T-cell (primary cell): ENCODE results near the gene ZNF669. TPM values are rescaled to one million over a fixed set of nuclear protein-coding genes. Genes with fewer than 3 reads are reported as not detected.

Source experiments
- ATAC-seq, 4 experiments: fragments of 200-7000 bp in 3 of 4; fragments of 150-1000 bp in 1 of 4; cut with Tn5 transposase; replicated peaks in 1 of 4; 1 replicate in 3 of 4; 2 replicates in 1 of 4; pipeline ENCODE4 v1.10.0; 2021; ENCODE audit warnings: moderate library complexity in 3 of 4, mild to moderate bottlenecking in 2 of 4, moderate number of reproducible peaks in 1 of 4
- CTCF ChIA-PET, 2 donors: fragments of 300-600 bp; sonication (Branson Sonifier 250); formaldehyde crosslinking; loops; one replicate each; lab custom pipeline; 2022; ENCODE audit warnings: antibody characterized with exemption in 2 of 2; lab: Charles Lee
- POLR2A ChIA-PET, 2 donors: fragments of 300-600 bp; sonication (Branson Sonifier 250); formaldehyde crosslinking; loops; one replicate each; lab custom pipeline; 2022; ENCODE audit warnings: antibody characterized with exemption in 2 of 2; lab: Charles Lee
- DNase-seq, 35 experiments: peaks; one replicate each; pipeline versions ENCODE4 v3.0.0 to v3.0.0-alpha.2; 2013 to 2023
- H3K27ac ChIP-seq: one replicate; pipeline ENCODE4 v1.5.1; 2013; ENCODE audit warnings: low read length
- H3K27me3 ChIP-seq, 2 experiments: replicated peaks in 1 of 2; 1 replicate in 1 of 2; 2 replicates in 1 of 2; pipeline versions ENCODE4 v1.6.1 to v1.7.0; 2013; ENCODE audit warnings: low read length in 1 of 2, mixed read lengths in 1 of 2; ENCODE audit not compliant: control insufficient read depth in 2 of 2, insufficient read depth in 2 of 2; ENCODE audit errors: extremely low read depth in 1 of 2
- H3K36me3 ChIP-seq, 2 donors: 1 replicate in 1 of 2; 2 replicates in 1 of 2; pipeline versions ENCODE4 v1.6.1 to v1.7.0; 2013; ENCODE audit warnings: low read length in 1 of 2; ENCODE audit not compliant: control insufficient read depth in 2 of 2, insufficient read depth in 1 of 2; ENCODE audit errors: extremely low read depth in 1 of 2
- H3K4me1 ChIP-seq, 2 experiments: 1 replicate in 1 of 2; 2 replicates in 1 of 2; pipeline versions ENCODE4 v1.6.1 to v1.7.0; 2013; ENCODE audit warnings: low read length in 2 of 2, mixed read lengths in 1 of 2; ENCODE audit not compliant: insufficient read depth in 2 of 2, control insufficient read depth in 1 of 2; ENCODE audit errors: extremely low read depth in 1 of 2
- H3K4me3 ChIP-seq, 2 donors: 1 replicate in 1 of 2; 2 replicates in 1 of 2; pipeline versions ENCODE4 v1.5.1 to v1.7.0; 2013; ENCODE audit warnings: mild to moderate bottlenecking in 2 of 2, low read length in 1 of 2, moderate library complexity in 1 of 2; ENCODE audit not compliant: control insufficient read depth in 1 of 2; ENCODE audit errors: extremely low read depth in 1 of 2
- H3K9me3 ChIP-seq: 2 replicates; pipeline ENCODE4 v1.7.0; 2013
- H3K27ac Mint-ChIP-seq, 2 donors: one replicate each; pipeline ENCODE4 v1.8.0; 2020 to 2021; ENCODE audit warnings: mild to moderate bottlenecking in 2 of 2, mixed read lengths in 2 of 2
- H3K27me3 Mint-ChIP-seq, 2 donors: one replicate each; pipeline ENCODE4 v1.8.0; 2021 to 2022; ENCODE audit warnings: mixed read lengths in 2 of 2
- H3K36me3 Mint-ChIP-seq: one replicate; pipeline ENCODE4 v1.8.0; 2021; ENCODE audit warnings: mixed read lengths
- H3K4me1 Mint-ChIP-seq, 3 donors: one replicate each; pipeline ENCODE4 v1.8.0; 2020 to 2022; ENCODE audit warnings: mixed read lengths in 3 of 3, mild to moderate bottlenecking in 1 of 3
- H3K4me3 Mint-ChIP-seq, 3 donors: one replicate each; pipeline ENCODE4 v1.8.0; 2020 to 2022; ENCODE audit warnings: mild to moderate bottlenecking in 3 of 3, mixed read lengths in 3 of 3, moderate library complexity in 3 of 3
- H3K9me3 Mint-ChIP-seq, 3 donors: one replicate each; pipeline ENCODE4 v1.8.0; 2020 to 2022; ENCODE audit warnings: mixed read lengths in 3 of 3
- WGBS: methylation state at CpG from one replicate; pipeline ENCODE4 v1.1.5; 2013; ENCODE audit warnings: missing lambda C conversion rate; ENCODE audit not compliant: insufficient coverage; 5-methylcytosine and 5-hydroxymethylcytosine counted together
- total RNA-seq, 35 experiments: library from RNA in 6 of 35; stranded (reverse) in 6 of 35; fragments of 120-200 nt in 1 of 35; gene quantifications; one replicate each; pipeline versions ENCODE4 v1.2.1 to v1.2.4 and lab custom pipeline; 2013 to 2026

The ZNF669 gene
- total RNA-seq, 5 donors from 2014 or later (not counting 1 experiment from before 2014, with no cell fraction given): 11.0 to 13.7 (median 12.8) TPM

DNA sequence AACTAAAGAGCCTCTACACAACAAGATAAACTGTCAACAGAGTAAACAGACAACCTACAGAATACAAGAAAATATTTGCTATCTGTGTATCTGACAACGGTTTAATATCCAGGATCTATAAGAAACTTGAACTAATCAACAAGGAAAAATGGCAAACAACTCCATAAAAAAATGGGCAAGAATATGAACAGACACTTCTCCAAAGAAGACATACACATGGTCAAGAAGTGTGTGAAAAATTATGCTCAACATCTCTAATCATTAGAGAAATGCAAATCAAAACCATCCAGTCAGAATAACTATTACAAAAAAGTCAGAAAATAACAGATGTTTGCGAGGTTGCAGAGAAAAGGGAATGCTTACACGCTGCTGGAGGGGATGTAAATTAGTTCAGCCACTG, 33.5 kb downstream of the ZNF669 start:
- Mint-ChIP-seq H3K36me3 (peaks cover 32% of the 10 kb centered on the region), H3K4me1 (peaks cover 0 to 6% (median 4%) of the 10 kb centered on the region in 3 donors), H3K27me3 (no peaks in the 10 kb centered on the region), H3K9me3 (peaks cover 12 to 39% (median 30%) of the 10 kb centered on the region in 3 donors), H3K27ac (no peak overlapping the region), H3K4me3 (no peak overlapping the region)
- Histone ChIP-seq H3K4me1 (no peaks in the 10 kb centered on the region), H3K4me3 (no peak overlapping the region), H3K36me3 (peaks cover 0 to 3% of the 10 kb centered on the region in 2 donors), H3K27ac (no peak overlapping the region), H3K27me3 (no peaks in the 10 kb centered on the region), H3K9me3 (peaks cover 5% of the 10 kb centered on the region)
- DNase-seq: no peak
- ATAC-seq: no peak
- ChIA-PET CTCF (no interaction called here), POLR2A (no interaction called here)
- no CpG with 5 or more reads among the region's 3 CpGs for WGBS

DNA sequence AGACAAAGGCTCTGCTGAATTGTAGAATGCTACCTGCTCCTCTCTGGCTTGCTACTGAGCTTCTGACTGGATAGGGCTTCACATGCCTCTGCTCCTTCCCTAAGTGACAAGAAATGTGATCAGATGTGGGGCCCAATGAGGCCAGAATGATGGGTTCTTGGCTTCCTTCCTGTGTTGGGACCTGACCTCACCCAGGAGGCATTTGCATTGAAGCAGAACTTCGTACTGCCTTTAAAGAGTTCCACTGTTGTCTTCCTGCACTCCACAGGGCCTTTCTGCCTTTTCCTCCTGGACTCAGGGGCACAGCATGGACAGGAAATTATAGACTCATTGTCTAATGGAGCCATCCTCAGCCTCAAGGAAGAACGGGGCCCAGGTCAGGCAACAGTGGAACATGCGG, 39.9 kb downstream of the ZNF669 start:
- peaks cover 7 to 54% (median 31%) of the 10 kb centered on the region in 3 donors for H3K9me3 Mint-ChIP-seq

DNA sequence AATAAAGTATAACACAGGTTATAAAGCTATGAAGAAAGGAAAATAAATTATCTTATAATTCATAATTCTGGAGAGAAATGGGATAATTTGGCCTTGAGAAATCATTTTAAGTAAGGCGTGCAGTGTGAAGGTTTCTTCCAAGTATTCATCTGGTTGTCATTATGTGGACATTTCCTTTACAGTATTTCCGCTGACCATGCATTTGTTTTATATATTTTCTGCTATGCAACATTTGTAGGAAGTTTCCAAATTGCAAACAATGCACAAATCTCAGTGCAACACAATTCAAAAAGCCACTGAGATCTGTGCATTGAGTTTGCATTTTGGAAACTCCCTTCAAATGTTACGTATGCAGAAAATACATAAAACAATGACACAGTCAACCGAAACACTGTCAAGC, 43.4 kb downstream of the ZNF669 start:
- H3K9me3 ChIP-seq: peaks cover 11% of the 10 kb centered on the region
- POLR2A ChIA-PET: interaction anchor here in 1 of 2 donors (0.7 kb wide), 1 partner anchor 120 kb away, joined by 3 read pairs; no protein-coding TSS in a partner anchor
- H3K36me3 Mint-ChIP-seq: peaks cover 59% of the 10 kb centered on the region
- no peak overlapping the region for H3K4me3 ChIP-seq
- H3K27me3 ChIP-seq: no peaks in the 10 kb centered on the region
- no CpG with 5 or more reads among the region's 4 CpGs for WGBS
- no peak for ATAC-seq
- no peaks in the 10 kb centered on the region for H3K27me3 Mint-ChIP-seq
- H3K27ac ChIP-seq: no peak overlapping the region
- peaks cover 0 to 4% of the 10 kb centered on the region in 2 donors for H3K36me3 ChIP-seq
- CTCF ChIA-PET: no interaction called here
- H3K4me3 Mint-ChIP-seq: no peak overlapping the region
- H3K27ac Mint-ChIP-seq: no peak overlapping the region
- peaks cover 0 to 6% (median 2%) of the 10 kb centered on the region in 3 donors for H3K4me1 Mint-ChIP-seq
- H3K9me3 Mint-ChIP-seq: peaks cover 13 to 66% (median 47%) of the 10 kb centered on the region in 3 donors
- H3K4me1 ChIP-seq: no peaks in the 10 kb centered on the region
- DNase-seq: no peak

More for the DNA sequence above, 39.9 kb downstream of the ZNF669 start:
- CTCF ChIA-PET: no interaction called here
- WGBS: 93% methylated on average over 3 of the region's 3 CpGs
- no peaks in the 10 kb centered on the region for H3K4me1 ChIP-seq
- H3K9me3 ChIP-seq: peaks cover 5% of the 10 kb centered on the region
- Mint-ChIP-seq H3K27ac (no peak overlapping the region), H3K4me1 (no peaks in the 10 kb centered on the region), H3K36me3 (peaks cover 56% of the 10 kb centered on the region), H3K4me3 (no peak overlapping the region), H3K27me3 (no peaks in the 10 kb centered on the region)
- POLR2A ChIA-PET: interaction anchor here in 1 of 2 donors (0.6 kb wide), 2 partner anchors 41 to 166 kb away, joined by 4 to 10 read pairs; no protein-coding TSS in a partner anchor
- no peak overlapping the region for H3K4me3 ChIP-seq
- H3K27ac ChIP-seq: no peak overlapping the region
- ATAC-seq: no peak
- no peaks in the 10 kb centered on the region for H3K27me3 ChIP-seq
- no peak for DNase-seq
- H3K36me3 ChIP-seq: peaks cover 0 to 7% of the 10 kb centered on the region in 2 donors

DNA sequence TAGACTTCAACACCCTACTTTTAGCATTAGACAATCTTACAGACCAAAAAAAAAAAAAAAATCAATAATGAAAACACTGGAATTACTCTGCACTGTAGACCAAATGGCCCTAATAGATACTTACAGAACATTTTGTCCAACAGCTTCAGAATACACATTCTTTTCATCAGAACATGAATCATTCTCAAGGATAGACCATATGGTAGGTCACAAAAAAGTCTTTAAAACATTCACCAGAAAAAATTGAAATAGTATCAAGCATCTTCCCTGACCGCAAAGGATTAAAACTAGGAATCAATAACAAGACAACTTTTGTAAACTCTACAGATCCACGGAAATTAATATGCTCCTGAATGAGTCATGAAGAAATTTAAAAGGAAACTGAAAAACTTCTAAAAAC, 48.1 kb downstream of the ZNF669 start:
- CTCF ChIA-PET: interaction anchor here in 1 of 2 donors (0.6 kb wide), 1 partner anchor 170 kb away, joined by 4 read pairs; no protein-coding TSS in a partner anchor
- H3K9me3 ChIP-seq: peaks cover 14% of the 10 kb centered on the region

DNA sequence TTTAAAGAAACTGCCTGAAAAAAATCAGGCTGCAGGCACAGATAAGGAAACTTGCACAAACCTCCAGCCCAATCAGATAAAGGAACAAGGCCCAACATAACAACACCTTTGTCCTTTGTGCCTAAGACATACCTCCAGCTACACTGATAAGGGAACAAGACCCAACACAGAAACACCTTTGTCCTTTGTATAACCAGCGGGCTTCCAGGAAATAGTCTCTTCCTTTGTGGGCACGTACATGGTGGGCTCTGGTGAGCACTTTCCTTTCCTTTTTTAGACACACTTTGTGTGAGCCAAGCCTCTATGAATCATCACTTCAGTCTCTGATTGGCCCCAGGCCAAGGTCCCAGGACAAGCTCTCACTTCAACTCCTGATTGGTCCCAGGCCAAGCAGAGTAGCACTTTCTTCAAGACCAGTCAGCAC, 49.2 kb downstream of the ZNF669 start:
- peaks cover 23 to 70% (median 51%) of the 10 kb centered on the region in 3 donors for H3K9me3 Mint-ChIP-seq
- no peak overlapping the region for H3K27ac ChIP-seq
- no peaks in the 10 kb centered on the region for H3K27me3 Mint-ChIP-seq
- H3K4me3 Mint-ChIP-seq: no peak overlapping the region
- 44% methylated on average over 2 of the region's 2 CpGs for WGBS
- ATAC-seq (no peak), DNase-seq (no peak)
- CTCF ChIA-PET: no interaction called here
- peaks cover 0 to 2% of the 10 kb centered on the region in 2 experiments for H3K4me1 ChIP-seq
- H3K27me3 ChIP-seq: no peaks in the 10 kb centered on the region
- H3K4me1 Mint-ChIP-seq: peaks cover 3 to 12% (median 7%) of the 10 kb centered on the region in 3 donors
- H3K4me3 ChIP-seq: no peak overlapping the region
- H3K36me3 Mint-ChIP-seq: peaks cover 57% of the 10 kb centered on the region
- peaks cover 14% of the 10 kb centered on the region for H3K9me3 ChIP-seq
- POLR2A ChIA-PET: no interaction called here
- H3K27ac Mint-ChIP-seq: no peak overlapping the region
- H3K36me3 ChIP-seq: no peaks in the 10 kb centered on the region

More for the DNA sequence above, 48.1 kb downstream of the ZNF669 start:
- Mint-ChIP-seq H3K36me3 (peaks cover 57% of the 10 kb centered on the region), H3K4me1 (peaks cover 3 to 12% (median 7%) of the 10 kb centered on the region in 3 donors), H3K4me3 (no peak overlapping the region), H3K27ac (no peak overlapping the region), H3K27me3 (no peaks in the 10 kb centered on the region), H3K9me3 (peaks cover 19 to 70% (median 55%) of the 10 kb centered on the region in 3 donors)
- H3K27ac ChIP-seq: no peak overlapping the region
- WGBS: no CpG with 5 or more reads among the region's 2 CpGs
- ATAC-seq (no peak), DNase-seq (no peak)
- no peak overlapping the region for H3K4me3 ChIP-seq
- H3K4me1 ChIP-seq: peaks cover 0 to 2% of the 10 kb centered on the region in 2 experiments
- POLR2A ChIA-PET: no interaction called here
- no peaks in the 10 kb centered on the region for H3K36me3 ChIP-seq
- no peaks in the 10 kb centered on the region for H3K27me3 ChIP-seq

Other genes with a start within 250 kb of the ZNF669 start
- 10 to 100 TPM; 41.6 to 60.3 (median 53.6) TPM for gene AHCTF1, start 172.4 kb downstream of the ZNF669 start, total RNA-seq
- not detected for gene ZNF695, start 96.3 kb downstream of the ZNF669 start, total RNA-seq
- 1 to 10 TPM in 3 of 5 donors, under 1 TPM in 2; 0.78 to 2.5 (median 1.7) TPM for gene ZNF670, start 25.5 kb downstream of the ZNF669 start, total RNA-seq
- 10 to 100 TPM; 17.0 to 22.1 (median 18.3) TPM for gene ZNF124, start 67.7 kb upstream of the ZNF669 start, total RNA-seq
- not detected for gene VN1R5, start 151.7 kb upstream of the ZNF669 start, total RNA-seq
- 10 to 100 TPM; 12.2 to 29.3 (median 23.6) TPM for gene ZNF496, start 227.5 kb upstream of the ZNF669 start, total RNA-seq